Activated T-helper 17 cell treated with anti-CD3 and anti-CD28 coated beads, Interleukin-2, amount 50 U/mL, for 72 hours (primary cell): ENCODE measurements around the gene TTC9. TPM values are rescaled to one million over a fixed set of nuclear protein-coding genes. Genes with fewer than 3 reads are reported as not detected.

Source experiments
- ATAC-seq: fragments of 150-1000 bp; cut with Tn5 transposase; replicated peaks from 2 replicates; pipeline ENCODE4 v1.10.0; 2021; ENCODE audit warnings: mild to moderate bottlenecking, moderate library complexity
- H3K27ac Mint-ChIP-seq: one replicate; pipeline ENCODE4 v1.8.0; 2022; ENCODE audit warnings: mixed read lengths
- H3K27me3 Mint-ChIP-seq: one replicate; pipeline ENCODE4 v1.8.0; 2022; ENCODE audit warnings: mixed read lengths
- H3K36me3 Mint-ChIP-seq: one replicate; pipeline ENCODE4 v1.8.0; 2022; ENCODE audit warnings: low read depth, mild to moderate bottlenecking, mixed read lengths
- H3K4me1 Mint-ChIP-seq: one replicate; pipeline ENCODE4 v1.8.0; 2022; ENCODE audit warnings: mixed read lengths
- H3K4me3 Mint-ChIP-seq: one replicate; pipeline ENCODE4 v1.8.0; 2022; ENCODE audit warnings: mild to moderate bottlenecking, mixed read lengths
- H3K9me3 Mint-ChIP-seq: one replicate; pipeline ENCODE4 v1.8.0; 2022; ENCODE audit warnings: mixed read lengths
- total RNA-seq, 2 donors: library from RNA; stranded (reverse); gene quantifications; one replicate each; pipeline ENCODE4 v1.2.3, GENCODE V29; 2022

TTC9 gene
- 1 to 10 TPM; 4.7 to 8.0 TPM for total RNA-seq

DNA sequence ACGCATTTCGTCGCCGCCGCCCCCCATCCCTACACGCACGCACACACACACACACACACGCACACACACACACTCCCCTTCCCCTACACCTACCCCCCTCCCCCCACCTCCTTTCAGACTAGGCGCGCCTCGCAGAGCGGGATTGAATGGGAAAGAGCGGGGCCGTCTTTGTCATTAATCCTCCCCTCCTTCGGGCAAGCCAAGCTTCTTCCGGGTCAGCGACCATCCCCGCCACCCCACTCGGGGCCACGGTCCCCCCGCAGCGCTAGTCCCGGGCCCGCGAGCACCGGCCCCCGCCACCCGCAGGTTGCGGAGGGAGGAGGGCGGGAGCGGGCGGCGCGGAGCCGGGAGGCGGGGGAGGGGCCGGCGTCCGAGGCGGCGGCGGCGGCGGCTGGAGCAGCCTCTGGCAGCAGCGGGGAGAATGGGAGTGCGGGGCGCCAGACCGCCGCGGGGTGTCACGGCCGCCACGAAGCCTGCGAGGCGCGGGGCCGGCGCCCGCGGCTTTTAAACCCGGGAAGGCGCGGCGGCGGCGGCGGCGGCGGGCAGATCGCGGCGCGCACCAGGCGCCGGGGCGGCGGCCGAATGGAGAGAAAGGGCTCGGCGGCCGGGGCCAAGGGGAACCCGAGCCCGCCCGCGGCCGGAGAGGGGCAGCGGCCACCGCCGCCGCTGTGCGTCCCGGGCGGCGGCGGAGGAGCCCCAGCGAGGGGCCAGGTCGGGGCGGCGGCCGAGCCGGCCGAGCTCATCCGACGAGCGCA is at the start of gene TTC9:
Gene TTC9 (plus strand): TSS at position 369 of the 755 bp plus-strand sequence. CDS start 214 bp downstream, at position 583.
- no peaks in the 10 kb centered on the region for H3K9me3 Mint-ChIP-seq
- peak within 1 kb of the TSS; percentile 93 for H3K27ac Mint-ChIP-seq
- peaks cover 28% of the 10 kb centered on the region for H3K4me1 Mint-ChIP-seq
- peaks cover 19% of the 10 kb centered on the region for H3K36me3 Mint-ChIP-seq
- H3K4me3 Mint-ChIP-seq: peak within 1 kb of the TSS; percentile 96
- ATAC-seq: peak; percentile 28
- H3K27me3 Mint-ChIP-seq: no peaks in the 10 kb centered on the region

- Mint-ChIP-seq H3K4me1 (peaks cover 10% of the 10 kb centered on the region), H3K9me3 (no peaks in the 10 kb centered on the region), H3K4me3 (no peak overlapping the region), H3K36me3 (peaks cover 83% of the 10 kb centered on the region), H3K27ac (no peak overlapping the region), H3K27me3 (no peaks in the 10 kb centered on the region)
- no peak for ATAC-seq
Measured at GRCh38 chr14:70594461-70594860, 47.3 kb upstream of the TTC9 start.

- Mint-ChIP-seq H3K9me3 (no peaks in the 10 kb centered on the region), H3K27ac (no peak overlapping the region), H3K4me1 (peaks cover 14% of the 10 kb centered on the region), H3K36me3 (peaks cover 72% of the 10 kb centered on the region), H3K27me3 (no peaks in the 10 kb centered on the region), H3K4me3 (no peak overlapping the region)
- ATAC-seq: no peak
Measured at GRCh38 chr14:70595443-70596185, 46.1 kb upstream of the TTC9 start.

- Mint-ChIP-seq H3K27ac (no peak overlapping the region), H3K4me3 (no peak overlapping the region), H3K27me3 (no peaks in the 10 kb centered on the region), H3K9me3 (no peaks in the 10 kb centered on the region), H3K4me1 (peaks cover 14% of the 10 kb centered on the region), H3K36me3 (peaks cover 51% of the 10 kb centered on the region)
- ATAC-seq: no peak
Measured at GRCh38 chr14:70597731-70598130, 44.0 kb upstream of the TTC9 start.

DNA sequence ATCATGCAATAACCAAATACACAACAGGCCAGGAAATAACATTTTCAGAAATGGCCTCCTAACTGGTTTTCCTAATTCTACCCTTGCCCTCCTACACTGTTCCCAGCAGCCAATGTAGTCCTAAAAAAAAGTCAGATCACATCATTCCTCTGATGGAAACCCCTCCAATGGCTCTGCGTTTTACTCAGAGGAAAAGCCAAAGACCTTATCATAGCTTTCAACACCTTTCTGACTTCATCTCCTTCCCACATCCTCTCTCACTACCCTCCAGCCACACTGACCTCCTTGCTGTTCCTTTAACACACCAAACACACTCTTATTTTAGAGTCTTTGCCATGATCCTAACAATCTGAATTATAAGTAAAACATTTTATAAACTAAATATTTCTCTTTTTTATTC is 42.4 kb upstream of the TTC9 start:
- ATAC-seq: no peak

GRCh38 chr14:70600382-70601157 is 41.1 kb upstream of the TTC9 start, which contains the start of gene MED6:
MED6 (minus strand) TSS chr14:70600655; CDS start chr14:70600637, 18 bp downstream.
- peak within 1 kb of the TSS; percentile 98 for H3K27ac Mint-ChIP-seq
- ATAC-seq: peak; percentile 100
- no peaks in the 10 kb centered on the region for H3K27me3 Mint-ChIP-seq
- no peaks in the 10 kb centered on the region for H3K9me3 Mint-ChIP-seq
- H3K36me3 Mint-ChIP-seq: peaks cover 22% of the 10 kb centered on the region
- H3K4me3 Mint-ChIP-seq: peak within 1 kb of the TSS; percentile 100
- peaks cover 9% of the 10 kb centered on the region for H3K4me1 Mint-ChIP-seq

More for the DNA sequence above, 42.4 kb upstream of the TTC9 start:
- Mint-ChIP-seq H3K4me3 (peak overlapping the region; percentile 100), H3K9me3 (no peaks in the 10 kb centered on the region), H3K36me3 (peaks cover 35% of the 10 kb centered on the region), H3K4me1 (peaks cover 11% of the 10 kb centered on the region), H3K27me3 (no peaks in the 10 kb centered on the region), H3K27ac (peak overlapping the region; percentile 98)

GRCh38 chr14:70601162-70601561 is 40.6 kb upstream of the TTC9 start:
- peak overlapping the region; percentile 100 for H3K4me3 Mint-ChIP-seq
- peaks cover 16% of the 10 kb centered on the region for H3K36me3 Mint-ChIP-seq
- H3K9me3 Mint-ChIP-seq: no peaks in the 10 kb centered on the region
- H3K27me3 Mint-ChIP-seq: peaks cover 3% of the 10 kb centered on the region
- no peak for ATAC-seq
- H3K4me1 Mint-ChIP-seq: peaks cover 9% of the 10 kb centered on the region
- peak overlapping the region; percentile 98 for H3K27ac Mint-ChIP-seq

DNA sequence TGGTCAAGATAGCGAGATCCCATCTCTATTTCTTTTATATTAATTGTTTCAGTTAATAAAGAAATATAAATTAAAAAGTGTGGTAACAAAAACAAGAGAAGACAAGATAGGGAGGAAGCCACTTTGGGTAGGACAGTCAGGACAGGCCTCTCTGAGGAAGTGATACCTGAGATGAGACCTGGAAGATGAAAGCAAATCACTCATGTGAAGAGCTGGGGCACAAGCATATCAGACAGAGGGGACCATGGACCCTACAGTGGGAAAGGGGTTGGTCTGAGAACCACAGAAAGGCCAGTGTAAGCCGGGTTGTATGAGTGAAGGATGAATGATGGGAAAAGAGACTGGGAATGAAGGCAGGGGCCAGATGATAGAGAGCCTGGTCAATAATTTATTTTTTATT is 39.5 kb upstream of the TTC9 start:
- Mint-ChIP-seq H3K4me3 (no peak overlapping the region), H3K36me3 (peaks cover 6% of the 10 kb centered on the region), H3K9me3 (no peaks in the 10 kb centered on the region), H3K27ac (no peak overlapping the region), H3K27me3 (peaks cover 10% of the 10 kb centered on the region), H3K4me1 (peaks cover 9% of the 10 kb centered on the region)
- no peak for ATAC-seq

DNA sequence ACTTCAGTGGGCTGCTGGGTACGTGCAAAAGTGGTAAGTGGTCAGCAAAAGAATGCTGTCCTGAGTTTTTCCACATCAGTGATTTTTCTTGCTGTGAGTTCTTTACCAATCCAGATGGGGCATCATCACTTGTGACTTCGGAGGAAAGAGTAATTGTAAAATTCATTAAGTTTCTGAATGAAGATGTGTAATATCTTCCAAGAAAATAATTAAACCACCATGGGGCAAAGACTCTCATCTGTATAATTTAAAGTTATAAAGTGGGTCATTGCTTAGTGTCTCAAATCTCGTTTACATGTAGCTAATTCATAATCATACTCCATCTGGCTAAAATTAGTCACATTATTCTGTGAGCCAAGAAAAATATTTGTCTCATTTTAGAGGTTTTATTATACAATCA is 30.5 kb upstream of the TTC9 start:
- Mint-ChIP-seq H3K4me3 (no peak overlapping the region), H3K4me1 (no peaks in the 10 kb centered on the region), H3K27me3 (peaks cover 7% of the 10 kb centered on the region), H3K9me3 (no peaks in the 10 kb centered on the region), H3K27ac (no peak overlapping the region), H3K36me3 (no peaks in the 10 kb centered on the region)
- no peak for ATAC-seq

- H3K4me3 Mint-ChIP-seq: no peak overlapping the region
- no peaks in the 10 kb centered on the region for H3K4me1 Mint-ChIP-seq
- no peak overlapping the region for H3K27ac Mint-ChIP-seq
- no peaks in the 10 kb centered on the region for H3K9me3 Mint-ChIP-seq
- no peaks in the 10 kb centered on the region for H3K36me3 Mint-ChIP-seq
- no peak for ATAC-seq
- no peaks in the 10 kb centered on the region for H3K27me3 Mint-ChIP-seq
Measured at GRCh38 chr14:70616646-70617045, 25.1 kb upstream of the TTC9 start.

DNA sequence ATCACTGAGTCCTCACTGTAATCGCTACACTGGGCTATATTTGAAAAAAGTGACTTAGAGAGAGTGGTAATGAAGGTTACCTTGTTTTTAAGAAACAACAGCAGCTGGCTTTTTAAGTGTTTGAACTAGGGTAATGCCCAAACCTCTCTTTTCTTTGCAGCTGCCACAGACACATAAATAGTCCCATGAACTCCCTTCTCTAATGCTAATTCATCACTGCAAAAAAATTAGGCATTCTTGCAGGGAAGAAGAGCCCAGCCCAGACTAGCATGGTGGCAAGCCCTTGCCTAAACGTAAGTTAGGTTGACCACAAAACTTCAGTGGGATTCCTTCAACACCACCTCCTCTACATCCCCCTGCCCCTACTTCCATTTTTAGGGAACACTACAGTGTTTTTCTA is 23.4 kb upstream of the TTC9 start:
- Mint-ChIP-seq H3K4me3 (no peak overlapping the region), H3K4me1 (no peaks in the 10 kb centered on the region), H3K27me3 (no peaks in the 10 kb centered on the region), H3K9me3 (no peaks in the 10 kb centered on the region), H3K27ac (no peak overlapping the region), H3K36me3 (no peaks in the 10 kb centered on the region)
- no peak for ATAC-seq

GRCh38 chr14:70619708-70620107 is 22.0 kb upstream of the TTC9 start:
- Mint-ChIP-seq H3K4me3 (no peak overlapping the region), H3K9me3 (no peaks in the 10 kb centered on the region), H3K36me3 (no peaks in the 10 kb centered on the region), H3K27ac (no peak overlapping the region), H3K27me3 (no peaks in the 10 kb centered on the region), H3K4me1 (no peaks in the 10 kb centered on the region)
- ATAC-seq: no peak

DNA sequence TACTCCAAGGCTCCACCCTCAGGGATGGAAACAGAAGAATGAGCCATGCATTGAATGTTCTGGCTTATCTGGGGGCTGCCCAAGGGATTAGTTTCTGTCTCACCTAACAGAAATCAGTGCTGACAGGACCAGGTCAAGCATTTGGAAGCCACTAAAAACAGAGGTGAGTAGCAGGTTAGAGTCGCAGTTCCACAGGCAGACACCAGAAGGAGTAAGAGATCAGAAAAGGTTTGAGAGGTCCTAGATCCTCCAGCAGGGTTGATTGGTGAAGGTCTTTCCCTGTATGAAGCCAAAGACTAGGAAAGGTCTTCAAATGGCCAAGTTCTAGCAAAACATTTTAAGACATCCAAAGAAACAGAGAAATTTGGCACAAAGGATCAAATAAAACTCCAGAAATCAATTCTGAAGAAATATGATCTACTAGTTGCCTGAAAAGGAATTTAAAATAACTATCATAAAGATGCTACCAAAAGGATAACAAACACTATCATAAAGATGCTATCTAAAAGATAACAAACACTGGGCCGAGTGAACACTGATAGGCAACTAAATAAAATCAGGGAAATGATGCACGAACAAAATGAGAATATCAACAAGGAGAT is 19.5 kb upstream of the TTC9 start:
- H3K9me3 Mint-ChIP-seq: peaks cover 5% of the 10 kb centered on the region
- H3K4me1 Mint-ChIP-seq: no peaks in the 10 kb centered on the region
- H3K36me3 Mint-ChIP-seq: no peaks in the 10 kb centered on the region
- ATAC-seq: peak; percentile 67
- no peak overlapping the region for H3K27ac Mint-ChIP-seq
- no peaks in the 10 kb centered on the region for H3K27me3 Mint-ChIP-seq
- no peak overlapping the region for H3K4me3 Mint-ChIP-seq

DNA sequence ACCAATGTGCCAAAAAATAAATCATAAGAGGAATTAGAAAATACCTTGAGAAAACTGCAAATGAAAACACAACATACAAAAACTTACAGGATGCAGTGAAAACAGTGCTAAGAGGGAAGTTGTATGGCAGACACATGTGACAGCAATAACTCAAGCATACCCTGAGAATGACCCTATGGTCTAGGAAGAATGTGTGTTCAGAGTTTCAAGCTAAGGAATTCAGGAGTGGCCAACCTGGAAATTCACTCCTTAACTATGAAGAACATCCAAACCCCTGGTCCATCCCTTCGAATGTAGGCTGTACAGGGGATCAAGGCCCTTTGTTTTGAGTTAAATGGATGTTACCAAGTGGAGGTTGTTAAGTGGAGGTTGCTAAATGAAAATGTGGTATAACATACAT is 16.7 kb upstream of the TTC9 start:
- Mint-ChIP-seq H3K27ac (no peak overlapping the region), H3K9me3 (peaks cover 5% of the 10 kb centered on the region), H3K4me3 (no peak overlapping the region), H3K27me3 (no peaks in the 10 kb centered on the region), H3K4me1 (no peaks in the 10 kb centered on the region), H3K36me3 (no peaks in the 10 kb centered on the region)
- ATAC-seq: no peak
